Measurements from ENCODE around the gene SLIT3. TPM values are rescaled to one million over a fixed set of nuclear protein-coding genes. Genes with fewer than 3 reads are reported as not detected.

Gene SLIT3
- total and polyA plus RNA-seq, 2 donors (not counting 3 experiments of a cell fraction or from before 2014, with no cell fraction given), result 0.90 to 1.0 TPM

DNA sequence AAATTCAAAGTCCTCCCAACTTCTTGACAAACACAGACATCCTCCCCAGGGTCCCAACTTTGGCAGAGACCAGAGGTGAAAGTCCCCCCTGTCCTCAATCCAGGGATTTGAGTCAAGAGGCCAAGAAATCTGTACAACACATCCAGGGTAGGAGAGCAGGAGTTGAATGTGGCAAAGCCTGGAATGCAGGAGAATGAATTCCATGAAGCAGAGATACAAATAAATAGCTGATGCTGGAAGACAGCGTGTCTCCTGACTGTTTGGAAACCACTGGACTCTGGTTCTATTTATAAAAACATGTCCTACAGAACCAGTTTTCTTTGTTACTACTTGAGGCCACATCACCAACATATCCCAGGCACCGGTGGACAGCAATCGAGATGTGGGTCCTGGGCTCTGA is 43.7 kb upstream of the SLIT3 start:
- H3K4me3 ChIP-seq (replicated peaks in 1 of 3; ENCODE audit: insufficient read depth in 1 of 3, low read depth in 1 of 3, low read length in 3 of 3), result no peak overlapping the region
- no peaks in the 10 kb centered on the region for H3K9me3 ChIP-seq (replicated peaks; ENCODE audit: control insufficient read depth, insufficient read depth, low read length)
- peaks cover 2 to 12% of the 10 kb centered on the region in 2 experiments for H3K27me3 ChIP-seq (ENCODE audit: control insufficient read depth in 2 of 2, insufficient read depth in 2 of 2, low read length in 2 of 2)
- ChIA-PET POLR2A (no interaction called here), CTCF (no interaction called here)
- BruUV-seq (replicated peaks), result no TSS peak
- no peak overlapping the region for H3K27ac ChIP-seq (ENCODE audit: insufficient read depth, low read depth, low read length)
- no peaks in the 10 kb centered on the region for H3K36me3 ChIP-seq (ENCODE audit: control insufficient read depth in 2 of 2, extremely low read depth in 1 of 2, insufficient read depth in 2 of 2, low read length in 2 of 2)
- no peaks in the 10 kb centered on the region for H3K9me1 ChIP-seq (replicated peaks; ENCODE audit: control insufficient read depth, extremely low read depth, insufficient read depth, low read length)
- no peak for DNase-seq (ENCODE audit: low read depth, low spot score)
- TF ChIP-seq POLR2AphosphoS5 (IDR thresholded peaks at IDR 0.05; ENCODE audit: insufficient read depth, low read depth, low read length), result no peak
- TF ChIP-seq MYC (IDR thresholded peaks at IDR 0.05; ENCODE audit: low read depth, low read length), result no peak
- no peak for TF ChIP-seq FOS (IDR thresholded peaks at IDR 0.05; ENCODE audit: borderline replicate concordance, insufficient read depth, low read length)
- TF ChIP-seq POLR2A (IDR thresholded peaks at IDR 0.05; ENCODE audit: low read depth, low read length), result no peak
- no peak for TF ChIP-seq GATA2 (IDR thresholded peaks at IDR 0.05; ENCODE audit: insufficient read depth, insufficient read length, low read depth, low read length)
- no peak overlapping the region for H2AFZ ChIP-seq (ENCODE audit: low read depth, low read length)
- peaks cover 22% of the 10 kb centered on the region for H3K4me1 ChIP-seq (ENCODE audit: control insufficient read depth, extremely low read depth, insufficient read depth, low read length)
- H3K79me2 ChIP-seq (ENCODE audit: control insufficient read depth, insufficient read depth, low read length), result no peaks in the 10 kb centered on the region
- no peak overlapping the region for H3K4me2 ChIP-seq (ENCODE audit: insufficient read depth, low read length)
- intact Hi-C loops (cut with micrococcal nuclease) (no loop called here), dilution Hi-C loops (cut with MboI; ENCODE audit: extremely low pct_ligation_motif_present, low sequenced_read_pairs) (no loop called here)
- H4K20me1 ChIP-seq (replicated peaks; ENCODE audit: control insufficient read depth, extremely low read depth, insufficient read depth, low read length), result no peaks in the 10 kb centered on the region
- H3K9ac ChIP-seq (replicated peaks; ENCODE audit: extremely low read depth, insufficient read depth, low read length), result no peak overlapping the region
- no peak for FAIRE-seq

DNA sequence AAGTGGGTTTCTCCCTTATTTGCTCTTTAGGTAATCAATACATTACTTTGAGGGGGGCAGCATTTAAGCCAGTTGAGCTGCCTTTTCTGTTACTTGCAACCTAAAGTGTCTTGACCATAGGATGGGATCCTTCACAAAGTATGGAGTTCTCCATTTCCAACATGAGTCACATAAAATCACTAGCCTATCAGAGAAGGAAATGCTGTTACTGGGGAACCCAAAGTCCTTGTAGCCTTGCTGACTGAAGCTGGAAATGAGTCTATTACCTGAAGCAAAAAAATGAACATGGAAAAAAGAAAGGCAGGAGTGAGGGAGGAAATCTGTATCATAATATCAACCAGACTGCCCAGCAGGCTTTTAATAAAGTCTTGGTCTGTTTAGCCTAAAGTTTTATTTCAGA is 42.8 kb upstream of the SLIT3 start:
- no TSS peak for BruUV-seq (replicated peaks)
- Histone ChIP-seq H2AFZ (ENCODE audit: low read depth, low read length) (no peak overlapping the region), H3K9me1 (replicated peaks; ENCODE audit: control insufficient read depth, extremely low read depth, insufficient read depth, low read length) (no peaks in the 10 kb centered on the region), H3K4me3 (replicated peaks in 1 of 3; ENCODE audit: insufficient read depth in 1 of 3, low read depth in 1 of 3, low read length in 3 of 3) (no peak overlapping the region), H3K4me1 (ENCODE audit: control insufficient read depth, extremely low read depth, insufficient read depth, low read length) (peaks cover 19% of the 10 kb centered on the region), H3K9ac (replicated peaks; ENCODE audit: extremely low read depth, insufficient read depth, low read length) (no peak overlapping the region), H3K36me3 (ENCODE audit: control insufficient read depth in 2 of 2, extremely low read depth in 1 of 2, insufficient read depth in 2 of 2, low read length in 2 of 2) (no peaks in the 10 kb centered on the region), H3K27ac (ENCODE audit: insufficient read depth, low read depth, low read length) (no peak overlapping the region), H3K79me2 (ENCODE audit: control insufficient read depth, insufficient read depth, low read length) (no peaks in the 10 kb centered on the region), H3K4me2 (ENCODE audit: insufficient read depth, low read length) (no peak overlapping the region), H3K27me3 (ENCODE audit: control insufficient read depth in 2 of 2, insufficient read depth in 2 of 2, low read length in 2 of 2) (peaks cover 2 to 12% of the 10 kb centered on the region in 2 experiments), H4K20me1 (replicated peaks; ENCODE audit: control insufficient read depth, extremely low read depth, insufficient read depth, low read length) (no peaks in the 10 kb centered on the region), H3K9me3 (replicated peaks; ENCODE audit: control insufficient read depth, insufficient read depth, low read length) (no peaks in the 10 kb centered on the region)
- no peak for DNase-seq (ENCODE audit: low read depth, low spot score)
- no peak for TF ChIP-seq FOS (IDR thresholded peaks at IDR 0.05; ENCODE audit: borderline replicate concordance, insufficient read depth, low read length)
- TF ChIP-seq EZH2 (IDR thresholded peaks at IDR 0.05; ENCODE audit: borderline replicate concordance, low read depth, low read length, severe bottlenecking), result no peak
- FAIRE-seq, result no peak
- intact Hi-C loops (cut with micrococcal nuclease) (no loop called here), dilution Hi-C loops (cut with MboI; ENCODE audit: extremely low pct_ligation_motif_present, low sequenced_read_pairs) (no loop called here)
- CTCF ChIA-PET, result no interaction called here
- POLR2A ChIA-PET, result no interaction called here
